ENCODE measurements around the gene ABCC2.
A peak's percentile ranks its signal among the peaks of the same experiment; 100 is the strongest.
"Not testable (repeated sequence)": the region's sequence is repeated elsewhere in the genome, so short reads cannot be mapped to it uniquely, and the experiment has no call there.

Gene ABCC2

DNA sequence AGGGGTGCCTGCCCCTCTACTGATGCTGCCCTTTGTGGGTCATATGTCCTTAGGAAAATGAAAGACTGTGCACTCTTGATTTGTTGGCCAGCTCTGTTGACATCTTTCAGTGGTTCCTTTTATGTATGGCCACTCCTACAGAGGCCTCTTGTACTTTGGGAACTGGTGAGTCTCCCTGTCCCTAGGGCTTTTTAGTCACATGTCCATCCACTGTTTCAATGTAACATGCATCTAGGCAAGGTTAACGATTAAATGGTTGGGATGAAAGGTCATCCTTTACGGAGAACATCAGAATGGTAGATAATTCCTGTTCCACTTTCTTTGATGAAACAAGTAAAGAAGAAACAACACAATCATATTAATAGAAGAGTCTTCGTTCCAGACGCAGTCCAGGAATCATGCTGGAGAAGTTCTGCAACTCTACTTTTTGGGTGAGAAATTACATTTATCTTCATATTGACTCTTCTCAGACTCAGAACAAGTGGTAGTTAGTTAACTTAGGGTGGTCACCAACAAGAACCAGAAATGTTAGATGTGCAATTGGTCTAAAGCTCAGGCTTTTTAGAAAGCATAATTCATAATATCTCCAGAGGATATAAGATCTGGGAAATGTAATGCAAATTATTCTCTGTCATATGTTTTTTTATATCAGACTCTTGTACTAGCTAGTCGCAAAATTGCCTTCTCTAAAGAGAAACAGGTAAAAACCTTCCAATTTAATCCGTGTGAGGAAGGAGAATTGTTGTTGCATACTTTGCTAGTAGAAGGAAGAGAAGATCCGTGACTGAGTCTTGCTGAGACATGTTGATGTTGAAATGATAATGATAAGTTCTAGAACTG lies at the start of gene ABCC2:
ABCC2 (plus strand) TSS at position 194 of the 840 bp plus-strand sequence; CDS start at position 399, 205 bp downstream.
- no peaks in the 10 kb centered on the region for H4K20me1 ChIP-seq (ENCODE audit: insufficient read depth, low read length)
- H3K27me3 ChIP-seq (ENCODE audit: low read depth, low read length) = no peaks in the 10 kb centered on the region
- H3K4me1 ChIP-seq (ENCODE audit: low read length) = peaks cover 3% of the 10 kb centered on the region
- H3K79me2 ChIP-seq (ENCODE audit: low read length) = no peaks in the 10 kb centered on the region
- no peak within 1 kb of the TSS for H3K9ac ChIP-seq (ENCODE audit: low read length)
- TF ChIP-seq, protein P1, sequence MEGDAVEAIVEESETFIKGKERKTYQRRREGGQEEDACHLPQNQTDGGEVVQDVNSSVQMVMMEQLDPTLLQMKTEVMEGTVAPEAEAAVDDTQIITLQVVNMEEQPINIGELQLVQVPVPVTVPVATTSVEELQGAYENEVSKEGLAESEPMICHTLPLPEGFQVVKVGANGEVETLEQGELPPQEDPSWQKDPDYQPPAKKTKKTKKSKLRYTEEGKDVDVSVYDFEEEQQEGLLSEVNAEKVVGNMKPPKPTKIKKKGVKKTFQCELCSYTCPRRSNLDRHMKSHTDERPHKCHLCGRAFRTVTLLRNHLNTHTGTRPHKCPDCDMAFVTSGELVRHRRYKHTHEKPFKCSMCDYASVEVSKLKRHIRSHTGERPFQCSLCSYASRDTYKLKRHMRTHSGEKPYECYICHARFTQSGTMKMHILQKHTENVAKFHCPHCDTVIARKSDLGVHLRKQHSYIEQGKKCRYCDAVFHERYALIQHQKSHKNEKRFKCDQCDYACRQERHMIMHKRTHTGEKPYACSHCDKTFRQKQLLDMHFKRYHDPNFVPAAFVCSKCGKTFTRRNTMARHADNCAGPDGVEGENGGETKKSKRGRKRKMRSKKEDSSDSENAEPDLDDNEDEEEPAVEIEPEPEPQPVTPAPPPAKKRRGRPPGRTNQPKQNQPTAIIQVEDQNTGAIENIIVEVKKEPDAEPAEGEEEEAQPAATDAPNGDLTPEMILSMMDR (IDR thresholded peaks at IDR 0.05; ENCODE audit: low read depth, low read length) = no peak
- TF ChIP-seq EZH2phosphoT487 (IDR thresholded peaks at IDR 0.05; ENCODE audit: low read depth) = no peak
- H3K27ac ChIP-seq (ENCODE audit: low read length) = no peak within 1 kb of the TSS
- H3K4me2 ChIP-seq (ENCODE audit: low read length) = no peak within 1 kb of the TSS
- H3K4me3 ChIP-seq (ENCODE audit: low read length) = no peak within 1 kb of the TSS
- no peak within 1 kb of the TSS for H2AFZ ChIP-seq (ENCODE audit: low read depth, low read length)
- H3K9me3 ChIP-seq (ENCODE audit: insufficient read depth, low read length) = no peaks in the 10 kb centered on the region
- H3K36me3 ChIP-seq (replicated peaks; ENCODE audit: low read depth, low read length) = no peaks in the 10 kb centered on the region

DNA sequence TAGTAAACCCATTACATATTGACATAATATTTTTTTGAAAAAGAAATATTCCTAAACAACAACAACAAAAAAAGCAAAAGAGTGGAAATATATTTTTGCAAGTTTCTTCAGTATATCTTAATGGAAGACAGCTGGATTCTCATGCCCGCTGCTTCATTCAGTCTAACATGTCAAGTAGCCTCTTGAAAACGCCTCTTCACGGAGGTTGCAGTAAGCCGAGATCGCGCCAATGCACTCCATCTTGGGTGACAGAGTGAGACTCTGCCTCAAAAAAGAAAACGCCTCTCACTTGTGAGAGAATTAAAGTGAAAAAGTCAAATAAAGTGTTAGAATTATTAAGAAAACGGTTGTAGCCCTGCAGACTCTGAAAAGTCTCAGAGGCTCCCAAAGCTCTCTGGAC lies 49.1 kb upstream of the ABCC2 start:
- Histone ChIP-seq H3K9ac (ENCODE audit: low read length) (no peak overlapping the region), H3K27ac (ENCODE audit: low read length) (no peak overlapping the region), H3K4me3 (ENCODE audit: low read length) (0 out of 2 replicates have a peak overlapping the region, but pooled peaks have one; percentile 25)

DNA sequence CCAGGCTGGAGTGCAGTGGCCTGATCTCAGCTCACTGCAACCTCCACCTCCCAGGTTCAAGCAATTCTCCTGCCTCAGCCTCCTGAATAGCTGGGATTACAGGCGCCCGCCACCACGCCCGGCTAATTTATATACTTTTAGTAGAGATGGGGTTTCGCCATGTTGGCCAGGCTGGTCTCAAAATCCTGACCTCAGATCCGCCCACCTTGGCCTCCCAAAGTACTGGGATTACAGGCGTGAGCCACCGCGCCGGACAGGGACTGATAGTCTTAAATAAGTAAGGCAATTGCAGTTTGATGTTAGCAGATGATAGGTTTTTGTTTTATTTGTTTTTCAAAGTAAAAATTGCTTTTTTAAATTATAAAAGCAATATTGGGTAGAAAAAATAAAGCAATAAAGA lies 48.3 kb upstream of the ABCC2 start:
- not testable (repeated sequence) for H4K20me1 ChIP-seq (ENCODE audit: insufficient read depth, low read length); H3K4me2 ChIP-seq (ENCODE audit: low read length); H2AFZ ChIP-seq (ENCODE audit: low read depth, low read length); H3K4me3 ChIP-seq (ENCODE audit: low read length); H3K9me3 ChIP-seq (ENCODE audit: insufficient read depth, low read length); H3K27me3 ChIP-seq (ENCODE audit: low read depth, low read length); H3K4me1 ChIP-seq (ENCODE audit: low read length); H3K9ac ChIP-seq (ENCODE audit: low read length); H3K27ac ChIP-seq (ENCODE audit: low read length)
- Histone ChIP-seq H3K79me2 (ENCODE audit: low read length) (peaks cover 42% of the 10 kb centered on the region), H3K36me3 (replicated peaks; ENCODE audit: low read depth, low read length) (peaks cover 25% of the 10 kb centered on the region)

More for the DNA sequence above, 49.1 kb upstream of the ABCC2 start:
- TF ChIP-seq EZH2phosphoT487 (IDR thresholded peaks at IDR 0.05; ENCODE audit: low read depth) = no peak
- TF ChIP-seq, protein P1 (IDR thresholded peaks at IDR 0.05; ENCODE audit: low read depth, low read length) = no peak
- Histone ChIP-seq H4K20me1 (ENCODE audit: insufficient read depth, low read length) (no peaks in the 10 kb centered on the region), H2AFZ (ENCODE audit: low read depth, low read length) (no peak overlapping the region), H3K4me1 (ENCODE audit: low read length) (peaks cover 7% of the 10 kb centered on the region), H3K4me2 (ENCODE audit: low read length) (peak overlapping the region; percentile 32), H3K27me3 (ENCODE audit: low read depth, low read length) (no peaks in the 10 kb centered on the region), H3K36me3 (replicated peaks; ENCODE audit: low read depth, low read length) (peaks cover 19% of the 10 kb centered on the region), H3K79me2 (ENCODE audit: low read length) (peaks cover 42% of the 10 kb centered on the region), H3K9me3 (ENCODE audit: insufficient read depth, low read length) (no peaks in the 10 kb centered on the region)

DNA sequence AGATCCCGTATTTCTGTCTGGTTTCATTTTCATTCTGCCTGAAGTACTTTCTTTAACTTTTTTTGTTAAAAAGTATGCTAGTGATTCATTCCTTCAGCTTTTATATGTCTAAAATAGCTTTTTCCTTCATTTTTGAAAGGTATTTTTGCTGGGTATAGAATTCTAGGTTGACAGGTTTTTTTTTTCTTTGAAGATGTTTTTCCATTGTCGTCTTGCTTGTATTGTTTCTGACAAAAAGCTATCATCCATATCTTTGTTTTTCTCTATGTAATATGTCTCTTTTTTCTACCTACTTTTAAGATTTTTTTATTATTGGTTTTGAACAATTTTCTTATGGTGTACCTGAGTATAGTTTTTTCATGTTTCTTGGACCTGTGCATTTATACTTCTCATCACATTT lies 42.2 kb upstream of the ABCC2 start:
- TF ChIP-seq, protein P1 (IDR thresholded peaks at IDR 0.05; ENCODE audit: low read depth, low read length) = no peak
- TF ChIP-seq EZH2phosphoT487 (IDR thresholded peaks at IDR 0.05; ENCODE audit: low read depth) = no peak
- Histone ChIP-seq H3K27me3 (ENCODE audit: low read depth, low read length) (no peaks in the 10 kb centered on the region), H3K4me3 (ENCODE audit: low read length) (no peak overlapping the region), H3K9ac (ENCODE audit: low read length) (no peak overlapping the region), H3K36me3 (replicated peaks; ENCODE audit: low read depth, low read length) (peaks cover 70% of the 10 kb centered on the region), H3K79me2 (ENCODE audit: low read length) (no peaks in the 10 kb centered on the region; the same call in 1 of the 2 replicates), H3K9me3 (ENCODE audit: insufficient read depth, low read length) (no peaks in the 10 kb centered on the region), H2AFZ (ENCODE audit: low read depth, low read length) (no peak overlapping the region), H4K20me1 (ENCODE audit: insufficient read depth, low read length) (no peaks in the 10 kb centered on the region), H3K4me2 (ENCODE audit: low read length) (no peak overlapping the region), H3K27ac (ENCODE audit: low read length) (no peak overlapping the region), H3K4me1 (ENCODE audit: low read length) (no peaks in the 10 kb centered on the region)

Measured in OCI-LY3 (cell line).